Measurements from ENCODE around the gene TNNI3K.

DNA sequence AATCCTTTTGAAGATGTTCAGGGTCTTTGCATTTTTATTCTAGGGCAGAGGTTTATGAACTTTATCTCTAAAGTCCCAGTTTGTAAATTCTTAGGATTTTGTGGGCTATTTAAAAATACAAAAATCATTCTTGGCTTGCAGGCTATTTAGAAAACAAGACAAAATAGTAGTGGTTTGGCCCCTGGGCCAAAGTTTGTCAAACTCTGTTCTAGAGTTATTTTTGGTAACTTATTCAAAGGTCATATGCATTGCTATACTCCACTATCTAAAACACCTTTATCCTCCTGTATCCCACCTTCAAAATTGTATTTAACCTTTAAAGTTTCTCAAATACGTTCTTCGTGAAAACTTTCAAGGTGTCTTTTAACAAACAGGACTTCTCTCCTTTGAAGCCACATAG, 352.7 kb downstream of the TNNI3K start:
- TF ChIP-seq CTCF (IDR thresholded peaks at IDR 0.05; ENCODE audit: low read length) (no peak), EZH2 (IDR thresholded peaks at IDR 0.05; ENCODE audit: borderline replicate concordance, low read length) (no peak)

Data from OCI-LY1 (cell line).